WTC11 (cell line): Measurements from ENCODE around the gene PSKH1. TPM values are rescaled to one million over a fixed set of nuclear protein-coding genes. Genes with fewer than 3 reads are reported as not detected.

Experiments used
- ATAC-seq: fragments of 200-7000 bp; cut with Tn5 transposase; 2 replicates; pipeline ENCODE4 v1.10.0; 2021; ENCODE audit warnings: mild to moderate bottlenecking, moderate library complexity
- CTCF ChIA-PET: fragments of 300-600 bp; sonication (Branson Sonifier 250); formaldehyde crosslinking; loops from one replicate; lab custom pipeline; 2021; ENCODE audit warnings: antibody characterized with exemption; lab: Charles Lee
- POLR2A ChIA-PET: fragments of 350-600 bp; sonication (Branson Sonifier 250); formaldehyde crosslinking; loops from one replicate; lab custom pipeline; 2021; ENCODE audit warnings: antibody characterized with exemption; lab: Charles Lee
- DNase-seq: peaks from one replicate; pipeline ENCODE4 v3.0.0; 2021; ENCODE audit warnings: low spot score
- H3K27ac Mint-ChIP-seq: 2 replicates; pipeline ENCODE4 v1.8.0; 2021; ENCODE audit warnings: mixed read lengths
- H3K27me3 Mint-ChIP-seq: 2 replicates; pipeline ENCODE4 v1.8.0; 2021; ENCODE audit warnings: low read depth, mild to moderate bottlenecking, moderate library complexity, mixed read lengths
- H3K36me3 Mint-ChIP-seq: 2 replicates; pipeline ENCODE4 v1.8.0; 2021; ENCODE audit warnings: mixed read lengths
- H3K4me1 Mint-ChIP-seq: 2 replicates; pipeline ENCODE4 v1.8.0; 2022; ENCODE audit warnings: mixed read lengths
- H3K4me3 Mint-ChIP-seq: 2 replicates; pipeline ENCODE4 v1.8.0; 2021; ENCODE audit warnings: mild to moderate bottlenecking, moderate library complexity, mixed read lengths
- H3K9me3 Mint-ChIP-seq: 2 replicates; pipeline ENCODE4 v1.8.0; 2021; ENCODE audit warnings: mixed read lengths
- FOXP1 ChIP-seq: sonication (generic); formaldehyde crosslinking; IDR thresholded peaks from 2 replicates; pipeline ENCODE4 v1.8.0; 2022; ENCODE audit warnings: missing genetic modification reagents, mild to moderate bottlenecking, moderate library complexity, borderline replicate concordance
- JAZF1 ChIP-seq: fragments of 250-450 bp; sonication (Bioruptor Pico); IDR thresholded peaks from 2 replicates; pipeline ENCODE4 v1.9.0; 2021; ENCODE audit warnings: moderate library complexity, mild to moderate bottlenecking, inconsistent platforms
- NFE2L1 ChIP-seq: sonication (generic); formaldehyde crosslinking; IDR thresholded peaks from 2 replicates; pipeline ENCODE4 v1.8.1; 2023; ENCODE audit warnings: missing genetic modification reagents
- SMAD4 ChIP-seq: sonication (generic); formaldehyde crosslinking; IDR thresholded peaks from 2 replicates; pipeline ENCODE4 v1.8.0; 2022; ENCODE audit warnings: mild to moderate bottlenecking, missing genetic modification reagents
- TCF7 ChIP-seq: sonication (generic); formaldehyde crosslinking; IDR thresholded peaks from 2 replicates; pipeline ENCODE4 v1.8.0; 2022; ENCODE audit warnings: mild to moderate bottlenecking, low read depth, missing genetic modification reagents, moderate library complexity
- ZNF138 ChIP-seq: sonication (generic); formaldehyde crosslinking; conservative IDR thresholded peaks from 2 replicates; pipeline ENCODE4 v1.8.1; 2022; ENCODE audit warnings: mild to moderate bottlenecking, moderate library complexity, missing genetic modification reagents
- ZNF263 ChIP-seq: sonication (generic); formaldehyde crosslinking; IDR thresholded peaks from 2 replicates; pipeline ENCODE4 v1.8.1; 2022; ENCODE audit warnings: low read depth, mild to moderate bottlenecking, moderate library complexity, missing genetic modification reagents
- ZNF396 ChIP-seq: fragments of 250-450 bp; sonication (Bioruptor Pico); IDR thresholded peaks from 2 replicates; pipeline ENCODE4 v1.8.0; 2021; ENCODE audit warnings: mild to moderate bottlenecking, moderate library complexity, borderline replicate concordance
- total RNA-seq: library from RNA; stranded (reverse); gene quantifications from 3 replicates; pipeline ENCODE4 v1.2.3, GENCODE V29; 2021
- TF ChIP-seq, protein P1 (sequence below): sonication (generic); formaldehyde crosslinking; IDR thresholded peaks from 2 replicates; pipeline ENCODE4 v1.8.0; 2022; ENCODE audit warnings: mild to moderate bottlenecking, missing genetic modification reagents
- TF ChIP-seq, protein P2 (sequence below): sonication (generic); formaldehyde crosslinking; conservative IDR thresholded peaks from 2 replicates; pipeline ENCODE4 v1.8.1; 2022; ENCODE audit warnings: mild to moderate bottlenecking, missing genetic modification reagents
- TF ChIP-seq, protein P3 (sequence below): sonication (generic); formaldehyde crosslinking; IDR thresholded peaks from 2 replicates; pipeline ENCODE4 v1.8.1; 2022; ENCODE audit warnings: mild to moderate bottlenecking, moderate library complexity, missing genetic modification reagents
- TF ChIP-seq, protein P4 (sequence below): sonication (generic); formaldehyde crosslinking; IDR thresholded peaks from 2 replicates; pipeline ENCODE4 v1.8.1; 2023; ENCODE audit warnings: mild to moderate bottlenecking, missing genetic modification reagents, borderline replicate concordance
- TF ChIP-seq, protein P5 (sequence below): sonication (generic); formaldehyde crosslinking; IDR thresholded peaks from 2 replicates; pipeline ENCODE4 v1.8.0; 2022; ENCODE audit warnings: mild to moderate bottlenecking, missing genetic modification reagents

The PSKH1 gene
- total RNA-seq, 1 experiment from 2014 or later: 32.6 TPM

DNA sequence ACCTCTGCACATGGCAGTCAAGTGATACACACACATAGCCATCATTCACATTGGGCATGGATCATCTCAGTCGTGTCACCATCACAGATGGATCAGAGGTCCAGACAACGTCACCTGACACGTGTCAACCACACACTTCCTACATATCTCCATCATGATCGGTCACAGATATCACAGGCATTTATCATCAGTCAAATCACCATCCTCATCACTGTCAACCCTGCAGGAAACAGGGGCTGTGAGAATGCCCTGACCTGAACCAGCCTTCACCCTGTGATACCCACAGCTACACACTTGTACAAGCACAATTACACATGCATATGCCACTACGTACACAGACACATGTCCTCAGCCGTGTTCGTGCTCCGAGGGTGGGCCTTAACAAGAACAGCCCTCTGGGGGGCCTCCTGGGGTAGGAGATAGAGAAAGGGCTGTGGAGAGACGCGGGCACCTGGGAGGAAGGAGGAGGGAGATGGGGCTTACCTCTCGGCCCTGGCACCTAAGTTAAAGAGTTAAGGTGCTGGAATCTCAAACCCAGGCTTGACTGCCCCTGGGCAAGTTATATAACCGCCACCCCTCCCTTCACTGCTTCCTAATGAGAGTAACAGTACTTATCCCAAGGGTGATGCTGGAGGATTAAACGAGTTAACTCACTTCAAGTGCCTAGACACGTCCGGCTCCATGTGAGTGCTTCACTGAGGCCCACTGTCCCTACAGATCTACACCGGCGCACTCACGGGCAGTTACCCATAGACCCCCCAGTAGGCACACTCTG is 74.3 kb downstream of the PSKH1 start:
- Mint-ChIP-seq H3K36me3 (peaks cover 12% of the 10 kb centered on the region), H3K27me3 (peaks cover 5% of the 10 kb centered on the region; the same call in 1 of the 2 replicates), H3K9me3 (no peaks in the 10 kb centered on the region), H3K4me1 (peaks cover 44% of the 10 kb centered on the region), H3K27ac (peak overlapping the region; percentile 92; the same call in 1 of the 2 replicates), H3K4me3 (peak overlapping the region; percentile 97)
- POLR2A ChIA-PET: interaction anchor here (0.6 to 1.2 kb wide), 2 partner anchors 32 to 83 kb away, joined by 3 to 5 read pairs; no protein-coding TSS in a partner anchor
- ATAC-seq (no peak), DNase-seq (no peak)
- TF ChIP-seq, protein P1, sequence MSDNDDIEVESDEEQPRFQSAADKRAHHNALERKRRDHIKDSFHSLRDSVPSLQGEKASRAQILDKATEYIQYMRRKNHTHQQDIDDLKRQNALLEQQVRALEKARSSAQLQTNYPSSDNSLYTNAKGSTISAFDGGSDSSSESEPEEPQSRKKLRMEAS (CRISPR knock-in tag): 0 out of 2 replicates have a peak, but pooled peaks have one; percentile 14
- TF ChIP-seq, protein P2, sequence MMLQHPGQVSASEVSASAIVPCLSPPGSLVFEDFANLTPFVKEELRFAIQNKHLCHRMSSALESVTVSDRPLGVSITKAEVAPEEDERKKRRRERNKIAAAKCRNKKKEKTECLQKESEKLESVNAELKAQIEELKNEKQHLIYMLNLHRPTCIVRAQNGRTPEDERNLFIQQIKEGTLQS (CRISPR knock-in tag): no peak
- no peak for TF ChIP-seq ZNF263 (CRISPR knock-in tag)
- CTCF ChIA-PET: interaction anchor here (0.6 to 3.2 kb wide), 12 partner anchors 13 to 151 kb away, joined by 3 to 25 read pairs (median 4); partner anchors contain the start of genes DPEP3, LCAT, NFATC3 and NRN1L

DNA sequence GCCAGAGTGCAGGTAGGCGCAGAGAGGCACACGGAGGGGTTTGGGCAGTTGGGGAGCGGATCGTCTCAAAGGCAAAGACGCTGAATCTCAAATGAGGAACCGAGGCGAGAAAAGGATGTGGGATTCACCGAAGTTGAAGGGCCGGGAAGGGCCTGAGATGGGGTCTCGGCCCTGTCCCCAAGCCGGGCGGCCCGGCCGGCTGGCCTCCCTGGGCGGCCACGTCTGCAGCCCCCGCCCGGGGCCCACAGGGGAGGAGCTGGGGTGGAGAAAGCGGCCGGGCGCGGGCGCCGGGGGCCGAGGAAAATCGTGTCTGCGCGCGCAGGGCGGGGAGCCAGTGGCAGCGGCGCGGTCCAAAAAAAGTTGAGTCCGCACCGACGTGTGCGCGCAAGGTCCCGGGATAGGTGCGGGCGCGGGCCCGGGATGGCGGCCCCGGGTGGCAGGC is 74.9 kb downstream of the PSKH1 start:
- POLR2A ChIA-PET: interaction anchor here (1.1 kb wide), 1 partner anchor 84 kb away, joined by 3 read pairs; the partner anchor contains the start of gene NRN1L

More for the DNA sequence above, 74.9 kb downstream of the PSKH1 start:
- Mint-ChIP-seq H3K4me3 (peak overlapping the region; percentile 97), H3K27me3 (peaks cover 5% of the 10 kb centered on the region; the same call in 1 of the 2 replicates), H3K4me1 (peaks cover 44% of the 10 kb centered on the region), H3K9me3 (no peaks in the 10 kb centered on the region), H3K27ac (peak overlapping the region; percentile 92; the same call in 1 of the 2 replicates), H3K36me3 (peaks cover 6% of the 10 kb centered on the region; the same call in 1 of the 2 replicates)
- no peak for ATAC-seq
- CTCF ChIA-PET: interaction anchor here (1.0 to 3.2 kb wide), 3 partner anchors 13 to 73 kb away, joined by 3 to 25 read pairs (median 3); partner anchors contain the start of gene DPEP3
- peak; percentile 38 for DNase-seq
- no peak for TF ChIP-seq SMAD4
- TF ChIP-seq NFE2L1: peak; percentile 29; the same call in 1 of the 2 replicates
- no peak for TF ChIP-seq ZNF396 (CRISPR knock-in tag)
- TF ChIP-seq, protein P3, sequence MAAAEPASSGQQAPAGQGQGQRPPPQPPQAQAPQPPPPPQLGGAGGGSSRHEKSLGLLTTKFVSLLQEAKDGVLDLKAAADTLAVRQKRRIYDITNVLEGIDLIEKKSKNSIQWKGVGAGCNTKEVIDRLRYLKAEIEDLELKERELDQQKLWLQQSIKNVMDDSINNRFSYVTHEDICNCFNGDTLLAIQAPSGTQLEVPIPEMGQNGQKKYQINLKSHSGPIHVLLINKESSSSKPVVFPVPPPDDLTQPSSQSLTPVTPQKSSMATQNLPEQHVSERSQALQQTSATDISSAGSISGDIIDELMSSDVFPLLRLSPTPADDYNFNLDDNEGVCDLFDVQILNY (CRISPR knock-in tag): no peak
- TF ChIP-seq FOXP1 (CRISPR knock-in tag): no peak
- TF ChIP-seq ZNF138 (CRISPR knock-in tag): no peak
- TF ChIP-seq, protein P4, sequence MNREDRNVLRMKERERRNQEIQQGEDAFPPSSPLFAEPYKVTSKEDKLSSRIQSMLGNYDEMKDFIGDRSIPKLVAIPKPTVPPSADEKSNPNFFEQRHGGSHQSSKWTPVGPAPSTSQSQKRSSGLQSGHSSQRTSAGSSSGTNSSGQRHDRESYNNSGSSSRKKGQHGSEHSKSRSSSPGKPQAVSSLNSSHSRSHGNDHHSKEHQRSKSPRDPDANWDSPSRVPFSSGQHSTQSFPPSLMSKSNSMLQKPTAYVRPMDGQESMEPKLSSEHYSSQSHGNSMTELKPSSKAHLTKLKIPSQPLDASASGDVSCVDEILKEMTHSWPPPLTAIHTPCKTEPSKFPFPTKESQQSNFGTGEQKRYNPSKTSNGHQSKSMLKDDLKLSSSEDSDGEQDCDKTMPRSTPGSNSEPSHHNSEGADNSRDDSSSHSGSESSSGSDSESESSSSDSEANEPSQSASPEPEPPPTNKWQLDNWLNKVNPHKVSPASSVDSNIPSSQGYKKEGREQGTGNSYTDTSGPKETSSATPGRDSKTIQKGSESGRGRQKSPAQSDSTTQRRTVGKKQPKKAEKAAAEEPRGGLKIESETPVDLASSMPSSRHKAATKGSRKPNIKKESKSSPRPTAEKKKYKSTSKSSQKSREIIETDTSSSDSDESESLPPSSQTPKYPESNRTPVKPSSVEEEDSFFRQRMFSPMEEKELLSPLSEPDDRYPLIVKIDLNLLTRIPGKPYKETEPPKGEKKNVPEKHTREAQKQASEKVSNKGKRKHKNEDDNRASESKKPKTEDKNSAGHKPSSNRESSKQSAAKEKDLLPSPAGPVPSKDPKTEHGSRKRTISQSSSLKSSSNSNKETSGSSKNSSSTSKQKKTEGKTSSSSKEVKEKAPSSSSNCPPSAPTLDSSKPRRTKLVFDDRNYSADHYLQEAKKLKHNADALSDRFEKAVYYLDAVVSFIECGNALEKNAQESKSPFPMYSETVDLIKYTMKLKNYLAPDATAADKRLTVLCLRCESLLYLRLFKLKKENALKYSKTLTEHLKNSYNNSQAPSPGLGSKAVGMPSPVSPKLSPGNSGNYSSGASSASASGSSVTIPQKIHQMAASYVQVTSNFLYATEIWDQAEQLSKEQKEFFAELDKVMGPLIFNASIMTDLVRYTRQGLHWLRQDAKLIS: no peak
- TF ChIP-seq TCF7 (CRISPR knock-in tag): 0 out of 2 replicates have a peak, but pooled peaks have one; percentile 56
- no peak for TF ChIP-seq JAZF1 (CRISPR knock-in tag)
- TF ChIP-seq, protein P5, sequence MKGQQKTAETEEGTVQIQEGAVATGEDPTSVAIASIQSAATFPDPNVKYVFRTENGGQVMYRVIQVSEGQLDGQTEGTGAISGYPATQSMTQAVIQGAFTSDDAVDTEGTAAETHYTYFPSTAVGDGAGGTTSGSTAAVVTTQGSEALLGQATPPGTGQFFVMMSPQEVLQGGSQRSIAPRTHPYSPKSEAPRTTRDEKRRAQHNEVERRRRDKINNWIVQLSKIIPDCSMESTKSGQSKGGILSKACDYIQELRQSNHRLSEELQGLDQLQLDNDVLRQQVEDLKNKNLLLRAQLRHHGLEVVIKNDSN (CRISPR knock-in tag): no peak
